Endodermal cell (in vitro differentiated cells): ENCODE results near the gene CD14. TPM values are rescaled to one million over a fixed set of nuclear protein-coding genes. Genes with fewer than 3 reads are reported as not detected.

Experiments used
- DNase-seq: peaks from one replicate; pipeline ENCODE4 v3.0.0-alpha.2; 2017
- H3K27ac ChIP-seq: 2 replicates; pipeline ENCODE4 v1.5.1; 2013; ENCODE audit warnings: mild to moderate bottlenecking, low read depth, low read length, moderate library complexity
- H3K27me3 ChIP-seq: 2 replicates; pipeline ENCODE4 v1.6.1; 2013; ENCODE audit warnings: mild to moderate bottlenecking, low read length, moderate library complexity; ENCODE audit not compliant: insufficient read depth, control insufficient read depth, poor library complexity, severe bottlenecking
- H3K36me3 ChIP-seq: 2 replicates; pipeline ENCODE4 v1.7.0; 2013; ENCODE audit warnings: mild to moderate bottlenecking, low read length, moderate library complexity; ENCODE audit not compliant: control insufficient read depth, insufficient read depth
- H3K4me1 ChIP-seq: one replicate; pipeline ENCODE4 v1.7.0; 2013; ENCODE audit warnings: low read length; ENCODE audit not compliant: control insufficient read depth, insufficient read depth
- H3K4me3 ChIP-seq: 2 replicates; pipeline ENCODE4 v1.5.1; 2013; ENCODE audit warnings: mild to moderate bottlenecking, low read length, moderate library complexity
- H3K9ac ChIP-seq: 2 replicates; pipeline ENCODE4 v1.6.1; 2013; ENCODE audit warnings: mild to moderate bottlenecking, low read length, moderate library complexity; ENCODE audit not compliant: poor library complexity, severe bottlenecking; ENCODE audit errors: extremely low read depth
- H3K9me3 ChIP-seq: 2 replicates; pipeline ENCODE4 v1.6.1; 2013; ENCODE audit warnings: mild to moderate bottlenecking, low read length, moderate library complexity; ENCODE audit not compliant: control insufficient read depth
- H3K27ac Mint-ChIP-seq: 2 replicates; pipeline ENCODE4 v1.8.0; 2020; ENCODE audit warnings: mixed read lengths
- H3K27me3 Mint-ChIP-seq: 2 replicates; pipeline ENCODE4 v1.8.0; 2021; ENCODE audit warnings: mild to moderate bottlenecking, mixed read lengths; ENCODE audit not compliant: insufficient read depth
- H3K36me3 Mint-ChIP-seq: 2 replicates; pipeline ENCODE4 v1.8.0; 2020; ENCODE audit warnings: low read depth, mixed read lengths
- H3K4me1 Mint-ChIP-seq: 2 replicates; pipeline ENCODE4 v1.8.0; 2020; ENCODE audit warnings: mixed read lengths
- H3K4me3 Mint-ChIP-seq: 2 replicates; pipeline ENCODE4 v1.8.0; 2020; ENCODE audit warnings: mild to moderate bottlenecking, moderate library complexity, mixed read lengths
- H3K9me3 Mint-ChIP-seq: 2 replicates; pipeline ENCODE4 v1.8.0; 2020; ENCODE audit warnings: mild to moderate bottlenecking, mixed read lengths
- CTCF ChIP-seq: fragments of 200-600 bp; sonication (generic); conservative IDR thresholded peaks from 2 replicates; pipeline ENCODE4 v1.5.0; 2021; ENCODE audit warnings: antibody characterized with exemption, mild to moderate bottlenecking
- WGBS, 2 experiments: methylation state at CpG; one replicate each; pipeline versions ENCODE4 v1.1.5 to v1.1.7; 2013; ENCODE audit warnings: missing lambda C conversion rate in 2 of 2, mixed read lengths in 1 of 2; ENCODE audit not compliant: insufficient coverage in 1 of 2, insufficient read length in 1 of 2; 5-methylcytosine and 5-hydroxymethylcytosine counted together
- microRNA-seq: library from miRNA; unstranded; fragments of <30 nt; microRNA quantifications from one replicate; pipeline ENCODE4 v1.2.0, GENCODE V29; 2020; ENCODE audit warnings: borderline microRNAs expressed
- total RNA-seq, 2 donors: library from RNA; stranded (reverse); fragmentation: NEBNext Ultra II Directional in 1 of 2; extraction: Animal tissue kit (Norgen Biotek cat#: 25700) in 1 of 2; gene quantifications; 2 replicates in 1 of 2; 3 replicates in 1 of 2; pipeline ENCODE4 v1.2.1, GENCODE V29; 2021

The CD14 gene
- total RNA-seq, 2 donors from 2014 or later = 0.18 TPM; not detected in 1

GRCh38 chr5:140587495-140587894 lies 45.5 kb downstream of the CD14 start:
- H3K36me3 Mint-ChIP-seq = peaks cover 6% of the 10 kb centered on the region
- Histone ChIP-seq H3K27me3 (no peaks in the 10 kb centered on the region), H3K4me3 (no peak overlapping the region), H3K36me3 (no peaks in the 10 kb centered on the region), H3K9ac (no peak overlapping the region), H3K4me1 (no peaks in the 10 kb centered on the region), H3K9me3 (peaks cover 8% of the 10 kb centered on the region), H3K27ac (no peak overlapping the region)
- no peaks in the 10 kb centered on the region for H3K27me3 Mint-ChIP-seq
- peaks cover 18% of the 10 kb centered on the region for H3K9me3 Mint-ChIP-seq
- DNase-seq = no peak
- no peaks in the 10 kb centered on the region for H3K4me1 Mint-ChIP-seq
- H3K4me3 Mint-ChIP-seq = no peak overlapping the region
- no peak overlapping the region for H3K27ac Mint-ChIP-seq
- no peak for TF ChIP-seq CTCF
- 86 to 92% methylated on average over 1 of the region's 1 CpG for WGBS, 2 experiments

Small RNAs within 50 kb of the gene (microRNA-seq; reads per million reads assigned to microRNA genes)
- gene MIR3655 = not detected

Other genes with a start within 250 kb of the CD14 start
- 10 to 100 TPM; 85.6 to 95.9 TPM for gene ANKHD1, start 231.3 kb downstream of the CD14 start, total RNA-seq
- 1 to 10 TPM; 5.1 to 6.3 TPM for gene EIF4EBP3, start 85.5 kb downstream of the CD14 start, total RNA-seq
- gene SRA1, start 75.7 kb downstream of the CD14 start, total RNA-seq = 10 to 100 TPM; 40.5 to 42.9 TPM
- gene APBB3, start 68.6 kb downstream of the CD14 start, total RNA-seq = 10 to 100 TPM; 36.4 to 41.4 TPM
- 10 to 100 TPM; 61.6 to 68.9 TPM for gene SLC35A4, start 68.3 kb downstream of the CD14 start, total RNA-seq
- 10 to 100 TPM; 29.3 to 34.6 TPM for gene TMCO6, start 6.3 kb upstream of the CD14 start, total RNA-seq
- gene NDUFA2, start 14.5 kb upstream of the CD14 start, total RNA-seq = 10 to 100 TPM; 75.5 to 82.2 TPM
- 10 to 100 TPM; 68.9 to 76.8 TPM for gene IK, start 14.7 kb upstream of the CD14 start, total RNA-seq
- gene WDR55, start 31.7 kb upstream of the CD14 start, total RNA-seq = 10 to 100 TPM; 20.4 to 23.1 TPM
- 1 to 10 TPM; 1.1 to 1.6 TPM for gene DND1, start 40.4 kb upstream of the CD14 start, total RNA-seq
- 10 to 100 TPM; 48.0 to 52.1 TPM for gene HARS1, start 58.2 kb upstream of the CD14 start, total RNA-seq
- gene HARS2, start 58.3 kb upstream of the CD14 start, total RNA-seq = 10 to 100 TPM; 30.9 to 35.5 TPM
- 10 to 100 TPM; 62.6 to 73.1 TPM for gene ZMAT2, start 67.3 kb upstream of the CD14 start, total RNA-seq
- 1 to 10 TPM in 1 of 2 donors, under 1 TPM in 1; 0.18 to 2.9 TPM for gene PCDHA1, start 153.0 kb upstream of the CD14 start, total RNA-seq
- gene PCDHA2, start 161.7 kb upstream of the CD14 start, total RNA-seq = 1 to 10 TPM; 1.4 to 2.3 TPM
- 1 to 10 TPM; 1.3 to 2.8 TPM for gene PCDHA3, start 167.9 kb upstream of the CD14 start, total RNA-seq
- 1 to 10 TPM; 5.6 to 6.3 TPM for gene PCDHA4, start 173.9 kb upstream of the CD14 start, total RNA-seq
- 1 to 10 TPM; 1.8 to 1.9 TPM for gene PCDHA5, start 188.4 kb upstream of the CD14 start, total RNA-seq
- 1 to 10 TPM; 6.2 to 6.5 TPM for gene PCDHA6, start 194.8 kb upstream of the CD14 start, total RNA-seq
- gene PCDHA7, start 201.1 kb upstream of the CD14 start, total RNA-seq = 1 to 10 TPM; 2.5 to 6.6 TPM
- 1 to 10 TPM in 1 of 2 donors, under 1 TPM in 1; 0.71 to 2.5 TPM for gene PCDHA8, start 208.0 kb upstream of the CD14 start, total RNA-seq
- 1 to 10 TPM in 1 of 2 donors, under 1 TPM in 1; 0.60 to 2.6 TPM for gene PCDHA9, start 215.2 kb upstream of the CD14 start, total RNA-seq
- 10 to 100 TPM; 10.2 to 17.7 TPM for gene PCDHA10, start 222.7 kb upstream of the CD14 start, total RNA-seq
- 10 to 100 TPM in 1 of 2 donors, 1 to 10 TPM in 1; 4.7 to 11.7 TPM for gene PCDHA11, start 235.8 kb upstream of the CD14 start, total RNA-seq
- 10 to 100 TPM; 11.2 to 13.8 TPM for gene PCDHA12, start 242.1 kb upstream of the CD14 start, total RNA-seq
- gene PCDHA13, start 248.9 kb upstream of the CD14 start, total RNA-seq = 1 to 10 TPM; 1.2 to 3.8 TPM